ENCODE results near the gene CHN2. TPM values are rescaled to one million over a fixed set of nuclear protein-coding genes. Genes with fewer than 3 reads are reported as not detected.

Gene CHN2
- total RNA-seq, 1 experiment from 2014 or later: 0.15 TPM

- no peaks in the 10 kb centered on the region for H3K9me3 ChIP-seq (ENCODE audit: control insufficient read depth, insufficient read depth, low read depth, low read length)
- DNase-seq (ENCODE audit: low read depth, low spot score) (no peak), ATAC-seq (no peak)
- in situ Hi-C loops (cut with HindIII; ENCODE audit: low pct_unique_long_range_greater_than_20kb, low sequenced_read_pairs) (no loop called here), intact Hi-C loops (cut with micrococcal nuclease; ENCODE audit: unreplicated experiment) (no loop called here)
- ChIA-PET CTCF (no interaction called here), POLR2A (no interaction called here)
- no peaks in the 10 kb centered on the region for H3K4me1 ChIP-seq (ENCODE audit: control insufficient read depth, insufficient read depth, low read length)
- no peaks in the 10 kb centered on the region for H3K36me3 ChIP-seq (ENCODE audit: control insufficient read depth, insufficient read depth, low read length)
- H3K27ac ChIP-seq (ENCODE audit: low read length): no peak overlapping the region
- no peak overlapping the region for H3K4me3 ChIP-seq (ENCODE audit: low read depth in 2 of 2, low read length in 2 of 2)
- BruUV-seq (replicated peaks): no TSS peak
- no peak for TF ChIP-seq SIN3A (IDR thresholded peaks at IDR 0.05; ENCODE audit: borderline replicate concordance, insufficient read depth, low read depth, low read length)
- no peak for TF ChIP-seq TCF7L2 (IDR thresholded peaks at IDR 0.05; ENCODE audit: low read depth, low read length)
- TF ChIP-seq POLR2AphosphoS5 (IDR thresholded peaks at IDR 0.05; ENCODE audit: low read depth, low read length): no peak
- TF ChIP-seq CTCF (IDR thresholded peaks at IDR 0.05): no peak
- TF ChIP-seq REST (IDR thresholded peaks at IDR 0.05; ENCODE audit: insufficient read depth in 1 of 2, low read depth in 2 of 2, low read length in 1 of 2): no peak
- peaks cover 7% of the 10 kb centered on the region; the same call in 1 of the 2 replicates for H3K27me3 ChIP-seq (ENCODE audit: control insufficient read depth, insufficient read depth, low read length)
Measured at GRCh38 chr7:29335188-29336083, 140.9 kb downstream of the CHN2 start.

- POLR2A ChIA-PET: no interaction called here
Measured at GRCh38 chr7:29337546-29338116, 143.1 kb downstream of the CHN2 start.

More at GRCh38 chr7:29337546-29338116, 143.1 kb downstream of the CHN2 start:
- no peak for TF ChIP-seq CTCF (IDR thresholded peaks at IDR 0.05)
- TF ChIP-seq SIN3A (IDR thresholded peaks at IDR 0.05; ENCODE audit: borderline replicate concordance, insufficient read depth, low read depth, low read length): no peak
- no peak for TF ChIP-seq REST (IDR thresholded peaks at IDR 0.05; ENCODE audit: insufficient read depth in 1 of 2, low read depth in 2 of 2, low read length in 1 of 2)
- TF ChIP-seq POLR2AphosphoS5 (IDR thresholded peaks at IDR 0.05; ENCODE audit: low read depth, low read length): no peak
- no peak for TF ChIP-seq TCF7L2 (IDR thresholded peaks at IDR 0.05; ENCODE audit: low read depth, low read length)
- H3K27me3 ChIP-seq (ENCODE audit: control insufficient read depth, insufficient read depth, low read length): peaks cover 9% of the 10 kb centered on the region
- intact Hi-C loops (cut with micrococcal nuclease; ENCODE audit: unreplicated experiment): no loop called here
- BruUV-seq (replicated peaks): no TSS peak
- in situ Hi-C loops (cut with HindIII; ENCODE audit: low pct_unique_long_range_greater_than_20kb, low sequenced_read_pairs): no loop called here
- no peaks in the 10 kb centered on the region for H3K36me3 ChIP-seq (ENCODE audit: control insufficient read depth, insufficient read depth, low read length)
- no peak overlapping the region for H3K27ac ChIP-seq (ENCODE audit: low read length)
- CTCF ChIA-PET: no interaction called here
- no peaks in the 10 kb centered on the region for H3K4me1 ChIP-seq (ENCODE audit: control insufficient read depth, insufficient read depth, low read length)
- DNase-seq (ENCODE audit: low read depth, low spot score): no peak
- ATAC-seq: no peak
- no peak overlapping the region for H3K4me3 ChIP-seq (ENCODE audit: low read depth in 2 of 2, low read length in 2 of 2)
- no peaks in the 10 kb centered on the region for H3K9me3 ChIP-seq (ENCODE audit: control insufficient read depth, insufficient read depth, low read depth, low read length)

All from Panc1 (cell line).